ENCODE data around the gene NEDD9.

NEDD9 gene

DNA sequence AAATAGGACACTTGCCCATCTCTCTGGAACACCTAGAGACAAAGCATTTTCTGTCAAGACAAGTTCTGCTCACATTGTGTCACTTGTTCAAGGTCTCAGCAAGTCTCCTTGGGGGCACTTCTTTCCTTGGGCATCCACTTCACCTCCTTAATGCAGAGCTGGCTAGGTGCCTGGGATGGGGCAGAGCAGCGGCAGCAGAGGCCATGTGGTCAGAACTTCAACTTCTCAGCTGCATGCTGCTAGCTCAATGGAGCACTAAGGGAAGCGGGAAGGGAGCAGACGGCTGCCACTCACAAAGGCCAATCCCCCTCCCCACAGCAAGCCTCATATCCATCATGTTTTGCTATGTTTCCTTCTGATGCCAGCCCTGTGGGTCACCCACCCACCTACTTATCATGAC, 31.5 kb downstream of the NEDD9 start:
- no peak for DNase-seq (ENCODE audit: low read depth)

GRCh38 chr6:11200356-11200755, 32.1 kb downstream of the NEDD9 start:
- no peak for DNase-seq (ENCODE audit: low read depth)

GRCh38 chr6:11198663-11199603, 33.5 kb downstream of the NEDD9 start:
- DNase-seq (ENCODE audit: low read depth) = no peak

GRCh38 chr6:11197850-11198249, 34.6 kb downstream of the NEDD9 start:
- DNase-seq (ENCODE audit: low read depth) = no peak

- peak; percentile 79 for DNase-seq (ENCODE audit: low read depth)
Observed at GRCh38 chr6:11197175-11197536, 35.3 kb downstream of the NEDD9 start.

- peak; percentile 69 for DNase-seq (ENCODE audit: low read depth)
Observed at GRCh38 chr6:11196511-11197174, 35.8 kb downstream of the NEDD9 start.

DNA sequence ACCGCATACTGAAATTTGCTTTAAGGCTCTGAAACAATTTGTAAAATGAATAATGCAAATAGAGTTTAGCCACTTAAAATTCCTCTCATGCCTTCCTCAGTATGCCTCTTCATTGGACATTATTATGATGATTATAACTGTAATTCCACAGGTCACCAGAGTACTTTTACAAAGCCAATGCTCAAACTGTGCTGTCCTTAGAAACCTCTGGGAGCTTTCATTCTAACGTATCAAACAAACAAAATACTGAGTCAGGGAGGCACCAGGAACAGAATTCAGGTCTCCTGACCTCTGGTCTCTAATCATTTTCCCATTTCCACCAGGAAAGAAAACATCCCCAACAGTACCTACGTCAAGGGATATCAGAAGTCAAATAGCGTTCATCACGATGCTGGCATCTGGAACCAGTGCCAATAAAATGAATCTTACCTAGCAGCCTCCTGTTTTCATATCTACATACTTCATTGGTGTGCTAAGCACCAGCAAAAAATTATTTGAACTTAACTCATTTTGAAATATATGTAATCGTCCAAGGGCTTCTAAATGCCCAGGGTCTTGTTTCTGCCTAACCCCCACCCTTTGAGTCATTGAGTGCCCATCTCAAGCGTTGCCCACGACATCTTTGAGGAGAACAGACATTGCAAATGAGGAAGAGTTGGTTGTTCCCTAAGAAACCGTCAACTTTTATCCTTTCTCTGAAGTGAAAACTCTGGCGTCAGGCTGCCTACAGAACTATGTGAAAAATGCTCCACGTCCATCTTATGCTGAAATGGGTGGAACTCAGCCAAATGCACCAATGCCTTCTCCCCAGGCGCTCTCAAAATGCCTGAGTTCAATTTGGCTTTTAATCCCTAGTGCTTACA, 37.9 kb downstream of the NEDD9 start:
- DNase-seq (ENCODE audit: low read depth) = no peak

- no peak for DNase-seq (ENCODE audit: low read depth)
Observed at GRCh38 chr6:11193434-11193833, 39.0 kb downstream of the NEDD9 start.

DNA sequence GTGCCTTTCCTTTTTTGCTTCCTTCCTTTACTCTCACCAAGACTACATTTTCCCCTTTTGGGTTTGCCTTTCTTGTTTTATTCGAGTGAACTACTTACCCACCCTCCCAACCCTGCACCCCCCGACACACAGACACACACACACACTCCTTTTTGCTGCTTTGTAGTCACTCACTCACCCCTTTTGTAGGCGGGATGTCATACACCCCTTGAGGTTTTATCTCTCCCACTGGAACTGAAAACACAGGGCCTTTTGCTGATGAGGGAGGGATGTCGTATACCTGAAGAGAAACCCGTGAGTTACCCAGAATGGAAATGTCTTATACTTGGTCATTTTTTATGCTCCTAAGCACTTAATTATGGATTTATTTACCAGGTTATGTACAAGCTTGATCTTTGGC, 40.3 kb downstream of the NEDD9 start:
- DNase-seq (ENCODE audit: low read depth) = no peak

GRCh38 chr6:11190625-11191245, 41.7 kb downstream of the NEDD9 start:
- no peak for DNase-seq (ENCODE audit: low read depth)

DNA sequence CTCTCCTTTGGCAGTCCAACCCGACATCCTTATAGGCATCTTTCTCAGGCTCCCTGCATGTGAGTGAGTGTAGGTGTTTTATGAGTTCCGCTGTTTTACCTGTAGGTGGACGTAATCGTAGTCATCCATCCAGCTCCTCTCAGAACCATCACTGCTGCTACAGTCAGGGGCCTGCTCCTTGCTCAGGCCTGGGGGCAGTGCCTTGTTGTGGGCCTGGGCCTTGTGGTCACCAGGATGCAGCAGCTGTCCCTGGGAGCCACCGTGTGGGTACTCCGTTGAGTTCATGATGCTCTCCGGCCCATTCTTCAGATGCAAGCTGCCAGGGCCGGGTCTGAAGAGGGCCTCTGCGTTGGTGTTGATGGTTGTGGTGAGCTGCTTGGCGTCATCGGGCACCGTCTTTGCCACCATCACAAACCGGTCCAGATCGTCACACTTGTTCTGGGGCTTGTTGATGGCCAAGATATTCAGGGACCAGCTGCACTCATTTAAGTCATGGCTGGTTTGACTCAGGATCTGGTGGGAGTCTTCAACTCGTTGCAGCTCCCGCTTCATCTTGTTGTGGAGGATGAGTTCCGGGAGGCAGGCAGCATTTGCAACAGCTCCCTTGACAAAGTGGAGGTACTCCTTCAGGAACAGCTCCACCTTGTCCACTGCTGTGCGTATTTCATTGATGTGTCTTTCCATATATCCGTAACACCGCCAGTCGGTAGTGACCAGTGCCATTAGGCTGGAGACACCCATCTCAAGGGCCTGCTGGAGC, 42.4 kb downstream of the NEDD9 start:
- DNase-seq (ENCODE audit: low read depth) = no peak

DNA sequence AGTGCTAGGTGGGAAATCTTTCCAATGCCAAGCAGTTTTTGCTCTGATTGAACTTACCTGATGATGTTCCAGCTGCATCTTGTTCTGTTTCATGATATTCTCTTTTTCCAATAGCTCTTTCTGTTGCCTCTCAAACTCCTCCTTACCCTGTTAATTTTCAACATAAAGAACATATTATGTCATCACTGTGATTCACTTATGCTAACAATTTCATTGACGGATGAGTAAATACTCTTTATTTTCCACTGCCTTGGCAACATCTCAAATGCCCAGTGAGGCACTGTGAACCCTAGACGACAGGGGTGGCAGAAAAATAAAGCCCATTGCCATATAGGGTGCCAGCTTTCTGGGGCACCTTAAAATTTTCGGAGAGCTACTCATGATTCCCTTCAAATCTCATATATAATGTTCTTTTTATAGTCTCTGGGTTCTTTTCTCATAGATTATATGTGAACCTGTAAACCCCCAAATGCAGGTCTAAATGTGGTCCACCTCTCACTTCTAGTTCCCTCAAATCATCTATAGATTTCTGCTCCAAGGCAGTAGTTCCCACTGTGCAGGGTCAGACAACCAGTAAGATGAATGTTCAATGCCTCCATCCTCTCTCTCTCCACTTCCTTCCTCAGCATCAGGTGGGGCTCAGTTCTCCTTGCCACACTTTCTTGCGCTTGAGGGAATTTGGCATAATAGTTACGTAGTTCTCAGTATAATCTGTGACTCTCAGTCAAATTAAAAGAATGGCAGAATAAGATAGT, 44.1 kb downstream of the NEDD9 start:
- DNase-seq (ENCODE audit: low read depth) = no peak

DNA sequence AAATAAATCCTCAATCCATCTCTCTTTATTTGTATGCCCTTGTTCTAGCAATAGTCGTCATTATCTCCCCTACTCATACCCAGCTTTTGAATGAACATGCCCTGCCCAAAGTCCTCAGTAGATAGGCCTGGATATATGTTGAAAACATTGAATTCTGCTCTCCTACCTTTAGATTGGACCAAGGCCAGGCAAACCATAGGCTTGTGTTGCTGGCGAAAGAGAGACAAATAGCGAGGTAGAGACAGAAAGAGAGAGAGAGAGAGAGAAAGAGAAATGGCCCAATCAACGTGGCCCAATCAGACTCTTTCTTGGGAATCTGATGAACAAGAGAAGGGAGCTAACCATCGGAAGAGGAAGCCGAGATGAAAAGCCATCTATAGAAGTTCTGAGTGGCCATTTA, 45.2 kb downstream of the NEDD9 start:
- DNase-seq (ENCODE audit: low read depth) = no peak

GRCh38 chr6:11185204-11185842, 47.1 kb downstream of the NEDD9 start:
- DNase-seq (ENCODE audit: low read depth) = no peak

- no peak for DNase-seq (ENCODE audit: low read depth)
Observed at GRCh38 chr6:11183761-11184362, 48.6 kb downstream of the NEDD9 start.

DNA sequence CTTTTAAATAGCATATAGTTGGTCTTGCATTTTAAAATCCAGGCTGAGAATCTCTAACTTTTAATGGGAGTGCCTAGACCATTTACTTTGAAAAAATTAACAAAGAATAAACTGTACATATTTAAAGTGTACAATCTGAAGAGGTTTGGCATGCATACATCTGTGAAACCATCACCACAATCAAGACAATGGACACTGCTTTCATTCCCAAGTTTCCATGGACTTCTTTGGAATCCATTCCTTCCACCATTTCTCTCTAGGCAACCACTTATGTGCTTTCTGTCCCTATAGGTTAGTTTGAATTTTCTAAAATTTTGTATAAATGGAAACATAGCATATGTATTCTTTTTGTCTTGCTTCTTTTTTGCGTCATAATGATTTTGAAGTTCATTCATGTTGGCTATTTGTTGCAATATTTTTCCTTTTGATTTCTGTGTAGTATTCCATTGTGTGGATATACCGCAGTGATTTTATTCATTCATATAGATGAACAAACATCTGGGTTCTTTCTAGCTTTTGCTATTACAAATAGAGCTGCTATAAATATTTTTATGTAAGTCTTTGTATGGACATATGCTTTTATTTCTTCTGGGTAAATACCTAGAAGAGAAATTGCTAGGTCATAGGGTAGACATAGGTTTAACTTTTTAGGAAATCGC, 50.9 kb downstream of the NEDD9 start:
- no peak for DNase-seq (ENCODE audit: low read depth)

DNA sequence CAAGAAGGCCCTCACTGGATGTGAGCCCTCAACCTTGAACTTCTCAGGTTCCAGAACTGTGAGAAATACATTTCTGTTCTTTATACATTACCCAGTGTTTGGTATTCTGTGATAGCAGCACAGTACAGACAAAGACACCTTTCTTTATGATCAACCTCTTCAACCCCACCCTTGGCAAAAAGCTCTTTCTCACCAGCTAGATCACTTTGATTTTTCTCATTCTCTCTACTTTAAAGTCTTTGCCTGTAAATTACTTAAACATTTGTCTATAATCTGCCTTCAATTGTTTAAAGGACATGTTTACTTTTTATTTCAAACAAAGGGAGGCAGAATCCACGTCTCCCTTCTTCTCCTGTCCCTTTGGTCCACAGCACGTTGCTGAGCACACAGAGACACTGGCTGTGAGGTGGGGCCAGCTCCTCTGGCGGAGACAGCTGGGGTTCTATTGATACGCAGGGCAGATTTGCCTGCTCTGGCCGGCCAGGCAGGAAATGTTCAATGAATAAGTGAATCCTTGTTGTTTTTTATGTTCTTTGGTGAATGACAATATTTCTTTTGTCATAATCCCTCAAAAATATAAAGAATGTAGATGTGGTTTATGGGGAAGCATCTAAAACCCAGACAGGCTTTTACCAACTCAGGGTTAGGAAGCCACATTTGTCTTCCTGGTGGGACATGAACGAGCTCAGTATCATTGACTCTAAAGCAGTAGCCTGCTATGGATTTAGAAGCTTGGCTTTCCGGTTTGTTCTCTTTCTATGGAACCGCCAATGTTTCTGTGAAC, 52.9 kb downstream of the NEDD9 start:
- DNase-seq (ENCODE audit: low read depth) = no peak

DNA sequence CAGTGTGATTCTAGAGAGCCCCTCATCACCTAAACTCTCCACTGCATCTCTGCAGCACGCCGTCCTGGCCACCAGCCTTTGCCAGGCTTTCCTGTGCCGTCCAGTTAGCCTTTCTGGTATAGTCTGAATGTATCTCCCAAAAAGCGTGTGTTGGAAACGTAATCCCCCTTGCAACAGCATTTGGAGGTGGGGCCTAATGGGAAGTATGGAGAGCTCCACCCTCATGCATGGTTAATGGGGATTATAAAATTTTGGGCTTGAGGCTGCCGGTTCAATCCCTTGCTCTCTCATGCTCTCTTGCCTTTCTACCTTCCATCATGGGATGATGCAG, 53.4 kb downstream of the NEDD9 start:
- DNase-seq (ENCODE audit: low read depth) = no peak
